Measurements from ENCODE around the gene TTC39C.

The TTC39C gene

GRCh38 chr18:24089515-24090337 is 75.2 kb downstream of the TTC39C start:
- DNase-seq = no peak

- no peak for DNase-seq
Measured at GRCh38 chr18:24090876-24091275, 76.3 kb downstream of the TTC39C start.

GRCh38 chr18:24094561-24094960 is 80.0 kb downstream of the TTC39C start:
- no peak for DNase-seq

- DNase-seq = no peak
Measured at GRCh38 chr18:24095976-24096375, 81.4 kb downstream of the TTC39C start.

GRCh38 chr18:24103320-24104021 is 88.9 kb downstream of the TTC39C start:
- no peak for DNase-seq

- DNase-seq = no peak
Measured at GRCh38 chr18:24104486-24104885, 89.9 kb downstream of the TTC39C start.

- DNase-seq = no peak
Measured at GRCh38 chr18:24108641-24109040, 94.1 kb downstream of the TTC39C start.

GRCh38 chr18:24111936-24112335 is 97.4 kb downstream of the TTC39C start:
- DNase-seq = no peak

- no peak for DNase-seq
Measured at GRCh38 chr18:24112464-24112863, 97.9 kb downstream of the TTC39C start.

- DNase-seq = no peak
Measured at GRCh38 chr18:24112874-24113615, 98.5 kb downstream of the TTC39C start.

- DNase-seq = no peak
Measured at GRCh38 chr18:24114924-24115549, 100.5 kb downstream of the TTC39C start.

- DNase-seq = no peak
Measured at GRCh38 chr18:24115628-24116027, 101.1 kb downstream of the TTC39C start.

GRCh38 chr18:24118750-24119577 is 104.4 kb downstream of the TTC39C start:
- peak; percentile 45 for DNase-seq

- DNase-seq = no peak
Measured at GRCh38 chr18:24120676-24121075, 106.1 kb downstream of the TTC39C start.

GRCh38 chr18:24121625-24122024 is 107.1 kb downstream of the TTC39C start:
- DNase-seq = no peak

GRCh38 chr18:24126155-24126961 is 111.8 kb downstream of the TTC39C start:
- no peak for DNase-seq

GRCh38 chr18:24127735-24128134 is 113.2 kb downstream of the TTC39C start:
- DNase-seq = no peak

- no peak for DNase-seq
Measured at GRCh38 chr18:24128700-24129099, 114.1 kb downstream of the TTC39C start.

GRCh38 chr18:24130494-24130893 is 115.9 kb downstream of the TTC39C start:
- no peak for DNase-seq

- no peak for DNase-seq
Measured at GRCh38 chr18:24136967-24137373, 122.4 kb downstream of the TTC39C start.

GRCh38 chr18:24138409-24138788 is 123.8 kb downstream of the TTC39C start:
- no peak for DNase-seq
